WTC11 (cell line): ENCODE measurements around the gene ACOX3. TPM values are rescaled to one million over a fixed set of nuclear protein-coding genes. Genes with fewer than 3 reads are reported as not detected.

Source experiments
- ATAC-seq: fragments of 200-7000 bp; cut with Tn5 transposase; 2 replicates; pipeline ENCODE4 v1.10.0; 2021; ENCODE audit warnings: mild to moderate bottlenecking, moderate library complexity
- CTCF ChIA-PET: fragments of 300-600 bp; sonication (Branson Sonifier 250); formaldehyde crosslinking; loops from one replicate; lab custom pipeline; 2021; ENCODE audit warnings: antibody characterized with exemption; lab: Charles Lee
- POLR2A ChIA-PET: fragments of 350-600 bp; sonication (Branson Sonifier 250); formaldehyde crosslinking; loops from one replicate; lab custom pipeline; 2021; ENCODE audit warnings: antibody characterized with exemption; lab: Charles Lee
- DNase-seq: peaks from one replicate; pipeline ENCODE4 v3.0.0; 2021; ENCODE audit warnings: low spot score
- H3K27ac Mint-ChIP-seq: 2 replicates; pipeline ENCODE4 v1.8.0; 2021; ENCODE audit warnings: mixed read lengths
- H3K27me3 Mint-ChIP-seq: 2 replicates; pipeline ENCODE4 v1.8.0; 2021; ENCODE audit warnings: low read depth, mild to moderate bottlenecking, moderate library complexity, mixed read lengths
- H3K36me3 Mint-ChIP-seq: 2 replicates; pipeline ENCODE4 v1.8.0; 2021; ENCODE audit warnings: mixed read lengths
- H3K4me1 Mint-ChIP-seq: 2 replicates; pipeline ENCODE4 v1.8.0; 2022; ENCODE audit warnings: mixed read lengths
- H3K4me3 Mint-ChIP-seq: 2 replicates; pipeline ENCODE4 v1.8.0; 2021; ENCODE audit warnings: mild to moderate bottlenecking, moderate library complexity, mixed read lengths
- H3K9me3 Mint-ChIP-seq: 2 replicates; pipeline ENCODE4 v1.8.0; 2021; ENCODE audit warnings: mixed read lengths
- ATF1 ChIP-seq: sonication (generic); formaldehyde crosslinking; IDR thresholded peaks from 2 replicates; pipeline ENCODE4 v1.8.1; 2023; ENCODE audit warnings: mild to moderate bottlenecking, moderate library complexity, missing genetic modification reagents
- CBFB ChIP-seq: sonication (generic); formaldehyde crosslinking; IDR thresholded peaks from 2 replicates; pipeline ENCODE4 v1.8.1; 2022; ENCODE audit warnings: mild to moderate bottlenecking, low read depth, missing genetic modification reagents
- CREM ChIP-seq: sonication (generic); formaldehyde crosslinking; IDR thresholded peaks from 2 replicates; pipeline ENCODE4 v1.8.1; 2022; ENCODE audit warnings: mild to moderate bottlenecking, missing genetic modification reagents, moderate library complexity
- EMX1 ChIP-seq: fragments of 250-450 bp; sonication (Bioruptor Pico); IDR thresholded peaks from 2 replicates; pipeline ENCODE4 v1.8.0; 2021; ENCODE audit warnings: mild to moderate bottlenecking
- ETV6 ChIP-seq: sonication (generic); formaldehyde crosslinking; IDR thresholded peaks from 2 replicates; pipeline ENCODE4 v1.8.1; 2022; ENCODE audit warnings: mild to moderate bottlenecking, missing genetic modification reagents
- FOXK1 ChIP-seq: sonication (generic); formaldehyde crosslinking; IDR thresholded peaks from 2 replicates; pipeline ENCODE4 v1.8.0; 2022; ENCODE audit warnings: mild to moderate bottlenecking, moderate library complexity, missing genetic modification reagents
- GRHL2 ChIP-seq: fragments of 250-450 bp; sonication (Bioruptor Pico); IDR thresholded peaks from 2 replicates; pipeline ENCODE4 v1.8.0; 2022; ENCODE audit warnings: mild to moderate bottlenecking, moderate library complexity; ENCODE audit not compliant: insufficient replicate concordance, severe bottlenecking
- JAZF1 ChIP-seq: fragments of 250-450 bp; sonication (Bioruptor Pico); IDR thresholded peaks from 2 replicates; pipeline ENCODE4 v1.9.0; 2021; ENCODE audit warnings: moderate library complexity, mild to moderate bottlenecking, inconsistent platforms
- RELA ChIP-seq: sonication (generic); formaldehyde crosslinking; IDR thresholded peaks from 2 replicates; pipeline ENCODE4 v1.8.1; 2022; ENCODE audit warnings: missing genetic modification reagents, mild to moderate bottlenecking, borderline replicate concordance
- SOX15 ChIP-seq: fragments of 250-450 bp; sonication (Bioruptor Pico); IDR thresholded peaks from 2 replicates; pipeline ENCODE4 v1.9.0; 2021; ENCODE audit warnings: mild to moderate bottlenecking
- TEAD1 ChIP-seq: sonication (generic); formaldehyde crosslinking; IDR thresholded peaks from 2 replicates; pipeline ENCODE4 v1.8.0; 2022; ENCODE audit warnings: mild to moderate bottlenecking, missing genetic modification reagents
- ZNF138 ChIP-seq: sonication (generic); formaldehyde crosslinking; conservative IDR thresholded peaks from 2 replicates; pipeline ENCODE4 v1.8.1; 2022; ENCODE audit warnings: mild to moderate bottlenecking, moderate library complexity, missing genetic modification reagents
- ZNF263 ChIP-seq: sonication (generic); formaldehyde crosslinking; IDR thresholded peaks from 2 replicates; pipeline ENCODE4 v1.8.1; 2022; ENCODE audit warnings: low read depth, mild to moderate bottlenecking, moderate library complexity, missing genetic modification reagents
- ZNF423 ChIP-seq: fragments of 250-450 bp; sonication (Bioruptor Pico); IDR thresholded peaks from 2 replicates; pipeline ENCODE4 v2.1.2; 2022; ENCODE audit warnings: mild to moderate bottlenecking, moderate library complexity
- total RNA-seq: library from RNA; stranded (reverse); gene quantifications from 3 replicates; pipeline ENCODE4 v1.2.3, GENCODE V29; 2021
- TF ChIP-seq, protein P1 (sequence below): sonication (generic); formaldehyde crosslinking; IDR thresholded peaks from 2 replicates; pipeline ENCODE4 v1.8.0; 2023; ENCODE audit warnings: missing genetic modification reagents, mild to moderate bottlenecking, borderline replicate concordance
- TF ChIP-seq, protein P2 (sequence below): fragments of 200-600 bp; IDR thresholded peaks from 2 replicates; pipeline ENCODE4 v1.8.0; 2022; ENCODE audit warnings: antibody characterized with exemption
- TF ChIP-seq, protein P3 (sequence below): sonication (generic); formaldehyde crosslinking; IDR thresholded peaks from 2 replicates; pipeline ENCODE4 v1.8.1; 2023; ENCODE audit warnings: mild to moderate bottlenecking, missing genetic modification reagents
- TF ChIP-seq, protein P4 (sequence below): sonication (generic); formaldehyde crosslinking; IDR thresholded peaks from 2 replicates; pipeline ENCODE4 v1.8.1; 2022; ENCODE audit warnings: missing genetic modification reagents, borderline replicate concordance
- TF ChIP-seq, protein P5 (sequence below): sonication (generic); formaldehyde crosslinking; IDR thresholded peaks from 2 replicates; pipeline ENCODE4 v1.8.1; 2023; ENCODE audit warnings: mild to moderate bottlenecking, missing genetic modification reagents, moderate library complexity
- TF ChIP-seq, protein P6 (sequence below): sonication (generic); formaldehyde crosslinking; IDR thresholded peaks from 2 replicates; pipeline ENCODE4 v1.8.1; 2022; ENCODE audit warnings: low read depth, missing genetic modification reagents, borderline replicate concordance
- TF ChIP-seq, protein P7 (sequence below): fragments of 250-450 bp; sonication (Bioruptor Pico); IDR thresholded peaks from 2 replicates; pipeline ENCODE4 v1.9.0; 2021; ENCODE audit warnings: moderate library complexity, mild to moderate bottlenecking, inconsistent platforms, borderline replicate concordance

ACOX3 gene
- total RNA-seq, 1 experiment from 2014 or later: 10.7 TPM

DNA sequence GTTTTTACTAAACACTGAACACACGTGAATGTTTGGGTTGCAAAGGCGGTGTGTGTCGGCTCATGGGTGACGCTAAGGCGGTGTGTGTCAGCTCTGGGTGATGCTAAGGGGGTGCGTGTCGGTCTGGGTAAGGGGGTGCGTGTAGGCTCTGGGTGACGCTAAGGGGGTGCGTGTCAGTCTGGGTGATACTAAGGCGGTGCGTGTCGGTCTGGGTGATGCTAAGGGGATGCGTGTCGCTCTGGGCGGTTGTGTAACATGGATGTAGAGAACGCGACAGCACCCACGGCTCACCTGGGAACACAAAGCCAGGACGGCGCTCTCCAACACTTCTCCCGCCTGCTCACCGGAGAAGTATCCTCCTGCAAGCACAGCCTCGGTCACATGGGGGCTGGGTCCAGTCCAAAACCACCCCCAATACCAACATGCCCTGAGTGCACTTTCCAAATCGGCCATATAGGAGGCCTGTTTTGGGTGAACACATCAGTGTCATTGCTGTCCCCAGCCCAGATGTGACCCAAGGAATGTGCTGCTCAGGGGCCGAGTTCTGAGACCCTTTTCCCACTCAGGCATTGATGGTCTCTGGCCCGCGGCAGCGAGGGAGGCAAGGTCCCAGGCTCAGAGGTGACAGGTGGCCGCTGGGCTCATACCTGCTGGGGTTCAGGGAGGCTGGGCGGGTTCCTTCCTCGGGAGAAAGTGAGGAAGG is 67.1 kb downstream of the ACOX3 start (continued):
- TF ChIP-seq, protein P1, sequence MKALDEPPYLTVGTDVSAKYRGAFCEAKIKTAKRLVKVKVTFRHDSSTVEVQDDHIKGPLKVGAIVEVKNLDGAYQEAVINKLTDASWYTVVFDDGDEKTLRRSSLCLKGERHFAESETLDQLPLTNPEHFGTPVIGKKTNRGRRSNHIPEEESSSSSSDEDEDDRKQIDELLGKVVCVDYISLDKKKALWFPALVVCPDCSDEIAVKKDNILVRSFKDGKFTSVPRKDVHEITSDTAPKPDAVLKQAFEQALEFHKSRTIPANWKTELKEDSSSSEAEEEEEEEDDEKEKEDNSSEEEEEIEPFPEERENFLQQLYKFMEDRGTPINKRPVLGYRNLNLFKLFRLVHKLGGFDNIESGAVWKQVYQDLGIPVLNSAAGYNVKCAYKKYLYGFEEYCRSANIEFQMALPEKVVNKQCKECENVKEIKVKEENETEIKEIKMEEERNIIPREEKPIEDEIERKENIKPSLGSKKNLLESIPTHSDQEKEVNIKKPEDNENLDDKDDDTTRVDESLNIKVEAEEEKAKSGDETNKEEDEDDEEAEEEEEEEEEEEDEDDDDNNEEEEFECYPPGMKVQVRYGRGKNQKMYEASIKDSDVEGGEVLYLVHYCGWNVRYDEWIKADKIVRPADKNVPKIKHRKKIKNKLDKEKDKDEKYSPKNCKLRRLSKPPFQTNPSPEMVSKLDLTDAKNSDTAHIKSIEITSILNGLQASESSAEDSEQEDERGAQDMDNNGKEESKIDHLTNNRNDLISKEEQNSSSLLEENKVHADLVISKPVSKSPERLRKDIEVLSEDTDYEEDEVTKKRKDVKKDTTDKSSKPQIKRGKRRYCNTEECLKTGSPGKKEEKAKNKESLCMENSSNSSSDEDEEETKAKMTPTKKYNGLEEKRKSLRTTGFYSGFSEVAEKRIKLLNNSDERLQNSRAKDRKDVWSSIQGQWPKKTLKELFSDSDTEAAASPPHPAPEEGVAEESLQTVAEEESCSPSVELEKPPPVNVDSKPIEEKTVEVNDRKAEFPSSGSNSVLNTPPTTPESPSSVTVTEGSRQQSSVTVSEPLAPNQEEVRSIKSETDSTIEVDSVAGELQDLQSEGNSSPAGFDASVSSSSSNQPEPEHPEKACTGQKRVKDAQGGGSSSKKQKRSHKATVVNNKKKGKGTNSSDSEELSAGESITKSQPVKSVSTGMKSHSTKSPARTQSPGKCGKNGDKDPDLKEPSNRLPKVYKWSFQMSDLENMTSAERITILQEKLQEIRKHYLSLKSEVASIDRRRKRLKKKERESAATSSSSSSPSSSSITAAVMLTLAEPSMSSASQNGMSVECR (CRISPR knock-in tag): no peak
- TF ChIP-seq, protein P2, sequence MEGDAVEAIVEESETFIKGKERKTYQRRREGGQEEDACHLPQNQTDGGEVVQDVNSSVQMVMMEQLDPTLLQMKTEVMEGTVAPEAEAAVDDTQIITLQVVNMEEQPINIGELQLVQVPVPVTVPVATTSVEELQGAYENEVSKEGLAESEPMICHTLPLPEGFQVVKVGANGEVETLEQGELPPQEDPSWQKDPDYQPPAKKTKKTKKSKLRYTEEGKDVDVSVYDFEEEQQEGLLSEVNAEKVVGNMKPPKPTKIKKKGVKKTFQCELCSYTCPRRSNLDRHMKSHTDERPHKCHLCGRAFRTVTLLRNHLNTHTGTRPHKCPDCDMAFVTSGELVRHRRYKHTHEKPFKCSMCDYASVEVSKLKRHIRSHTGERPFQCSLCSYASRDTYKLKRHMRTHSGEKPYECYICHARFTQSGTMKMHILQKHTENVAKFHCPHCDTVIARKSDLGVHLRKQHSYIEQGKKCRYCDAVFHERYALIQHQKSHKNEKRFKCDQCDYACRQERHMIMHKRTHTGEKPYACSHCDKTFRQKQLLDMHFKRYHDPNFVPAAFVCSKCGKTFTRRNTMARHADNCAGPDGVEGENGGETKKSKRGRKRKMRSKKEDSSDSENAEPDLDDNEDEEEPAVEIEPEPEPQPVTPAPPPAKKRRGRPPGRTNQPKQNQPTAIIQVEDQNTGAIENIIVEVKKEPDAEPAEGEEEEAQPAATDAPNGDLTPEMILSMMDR: no peak
- no peak for TF ChIP-seq ATF1 (CRISPR knock-in tag)
- TF ChIP-seq CBFB (CRISPR knock-in tag): no peak
- TF ChIP-seq RELA: no peak
- no peak for TF ChIP-seq GRHL2 (CRISPR knock-in tag)
- TF ChIP-seq, protein P3, sequence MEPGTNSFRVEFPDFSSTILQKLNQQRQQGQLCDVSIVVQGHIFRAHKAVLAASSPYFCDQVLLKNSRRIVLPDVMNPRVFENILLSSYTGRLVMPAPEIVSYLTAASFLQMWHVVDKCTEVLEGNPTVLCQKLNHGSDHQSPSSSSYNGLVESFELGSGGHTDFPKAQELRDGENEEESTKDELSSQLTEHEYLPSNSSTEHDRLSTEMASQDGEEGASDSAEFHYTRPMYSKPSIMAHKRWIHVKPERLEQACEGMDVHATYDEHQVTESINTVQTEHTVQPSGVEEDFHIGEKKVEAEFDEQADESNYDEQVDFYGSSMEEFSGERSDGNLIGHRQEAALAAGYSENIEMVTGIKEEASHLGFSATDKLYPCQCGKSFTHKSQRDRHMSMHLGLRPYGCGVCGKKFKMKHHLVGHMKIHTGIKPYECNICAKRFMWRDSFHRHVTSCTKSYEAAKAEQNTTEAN (CRISPR knock-in tag): no peak
- TF ChIP-seq FOXK1 (CRISPR knock-in tag): no peak
- TF ChIP-seq SOX15 (CRISPR knock-in tag): no peak
- TF ChIP-seq JAZF1 (CRISPR knock-in tag): no peak
- TF ChIP-seq CREM: no peak
- TF ChIP-seq, protein P4, sequence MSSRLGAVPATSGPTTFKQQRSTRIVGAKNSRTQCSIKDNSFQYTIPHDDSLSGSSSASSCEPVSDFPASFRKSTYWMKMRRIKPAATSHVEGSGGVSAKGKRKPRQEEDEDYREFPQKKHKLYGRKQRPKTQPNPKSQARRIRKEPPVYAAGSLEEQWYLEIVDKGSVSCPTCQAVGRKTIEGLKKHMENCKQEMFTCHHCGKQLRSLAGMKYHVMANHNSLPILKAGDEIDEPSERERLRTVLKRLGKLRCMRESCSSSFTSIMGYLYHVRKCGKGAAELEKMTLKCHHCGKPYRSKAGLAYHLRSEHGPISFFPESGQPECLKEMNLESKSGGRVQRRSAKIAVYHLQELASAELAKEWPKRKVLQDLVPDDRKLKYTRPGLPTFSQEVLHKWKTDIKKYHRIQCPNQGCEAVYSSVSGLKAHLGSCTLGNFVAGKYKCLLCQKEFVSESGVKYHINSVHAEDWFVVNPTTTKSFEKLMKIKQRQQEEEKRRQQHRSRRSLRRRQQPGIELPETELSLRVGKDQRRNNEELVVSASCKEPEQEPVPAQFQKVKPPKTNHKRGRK (CRISPR knock-in tag): no peak
- TF ChIP-seq TEAD1: no peak

DNA sequence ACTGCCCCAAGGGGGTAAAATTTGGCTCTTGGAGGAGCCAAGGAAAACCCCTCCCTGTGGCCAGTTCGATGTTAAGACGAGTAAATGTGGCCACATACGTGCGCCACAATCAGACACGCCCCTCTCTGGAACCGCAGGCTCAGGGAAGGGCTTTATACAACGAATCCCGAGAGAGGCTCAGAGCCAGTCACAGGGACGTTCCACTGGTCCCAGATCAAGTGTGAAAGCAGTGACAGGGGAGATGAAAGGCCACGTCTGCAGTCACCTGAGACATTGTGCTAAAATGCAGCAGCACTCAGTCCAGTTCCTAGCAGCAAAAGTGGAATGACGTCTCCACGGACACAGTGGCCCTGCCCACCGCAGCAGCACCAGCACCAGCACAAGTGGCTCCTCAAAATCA is 68.0 kb downstream of the ACOX3 start:
- H3K27me3 Mint-ChIP-seq: no peaks in the 10 kb centered on the region
- no peak overlapping the region for H3K4me3 Mint-ChIP-seq
- H3K9me3 Mint-ChIP-seq: no peaks in the 10 kb centered on the region
- peaks cover 3% of the 10 kb centered on the region for H3K4me1 Mint-ChIP-seq
- no peaks in the 10 kb centered on the region for H3K36me3 Mint-ChIP-seq
- DNase-seq: no peak
- no peak for ATAC-seq
- POLR2A ChIA-PET: no interaction called here
- CTCF ChIA-PET: no interaction called here
- no peak overlapping the region for H3K27ac Mint-ChIP-seq
- no peak for TF ChIP-seq EMX1
- TF ChIP-seq JAZF1 (CRISPR knock-in tag): no peak
- TF ChIP-seq, protein P5, sequence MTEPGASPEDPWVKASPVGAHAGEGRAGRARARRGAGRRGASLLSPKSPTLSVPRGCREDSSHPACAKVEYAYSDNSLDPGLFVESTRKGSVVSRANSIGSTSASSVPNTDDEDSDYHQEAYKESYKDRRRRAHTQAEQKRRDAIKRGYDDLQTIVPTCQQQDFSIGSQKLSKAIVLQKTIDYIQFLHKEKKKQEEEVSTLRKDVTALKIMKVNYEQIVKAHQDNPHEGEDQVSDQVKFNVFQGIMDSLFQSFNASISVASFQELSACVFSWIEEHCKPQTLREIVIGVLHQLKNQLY (CRISPR knock-in tag): no peak
- TF ChIP-seq, protein P2: no peak
- no peak for TF ChIP-seq ZNF423 (CRISPR knock-in tag)
- TF ChIP-seq, protein P6, sequence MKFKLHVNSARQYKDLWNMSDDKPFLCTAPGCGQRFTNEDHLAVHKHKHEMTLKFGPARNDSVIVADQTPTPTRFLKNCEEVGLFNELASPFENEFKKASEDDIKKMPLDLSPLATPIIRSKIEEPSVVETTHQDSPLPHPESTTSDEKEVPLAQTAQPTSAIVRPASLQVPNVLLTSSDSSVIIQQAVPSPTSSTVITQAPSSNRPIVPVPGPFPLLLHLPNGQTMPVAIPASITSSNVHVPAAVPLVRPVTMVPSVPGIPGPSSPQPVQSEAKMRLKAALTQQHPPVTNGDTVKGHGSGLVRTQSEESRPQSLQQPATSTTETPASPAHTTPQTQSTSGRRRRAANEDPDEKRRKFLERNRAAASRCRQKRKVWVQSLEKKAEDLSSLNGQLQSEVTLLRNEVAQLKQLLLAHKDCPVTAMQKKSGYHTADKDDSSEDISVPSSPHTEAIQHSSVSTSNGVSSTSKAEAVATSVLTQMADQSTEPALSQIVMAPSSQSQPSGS (CRISPR knock-in tag): no peak
- no peak for TF ChIP-seq ZNF263 (CRISPR knock-in tag)
- TF ChIP-seq, protein P7, sequence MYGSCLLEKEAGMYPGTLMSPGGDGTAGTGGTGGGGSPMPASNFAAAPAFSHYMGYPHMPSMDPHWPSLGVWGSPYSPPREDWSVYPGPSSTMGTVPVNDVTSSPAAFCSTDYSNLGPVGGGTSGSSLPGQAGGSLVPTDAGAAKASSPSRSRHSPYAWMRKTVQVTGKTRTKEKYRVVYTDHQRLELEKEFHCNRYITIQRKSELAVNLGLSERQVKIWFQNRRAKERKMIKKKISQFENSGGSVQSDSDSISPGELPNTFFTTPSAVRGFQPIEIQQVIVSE (CRISPR knock-in tag): no peak
- TF ChIP-seq ZNF138: no peak
- no peak for TF ChIP-seq ETV6
